NCI-H345 treated with DMSO at 0.1 percent for 48 hours (cell line): Measurements from ENCODE around the gene MCM9.

Experiments used
- DNase-seq: peaks from one replicate; lab custom pipeline; 2025; ENCODE audit not compliant: unreplicated experiment; lab: John Stamatoyannopoulos, UW

The MCM9 gene

DNA sequence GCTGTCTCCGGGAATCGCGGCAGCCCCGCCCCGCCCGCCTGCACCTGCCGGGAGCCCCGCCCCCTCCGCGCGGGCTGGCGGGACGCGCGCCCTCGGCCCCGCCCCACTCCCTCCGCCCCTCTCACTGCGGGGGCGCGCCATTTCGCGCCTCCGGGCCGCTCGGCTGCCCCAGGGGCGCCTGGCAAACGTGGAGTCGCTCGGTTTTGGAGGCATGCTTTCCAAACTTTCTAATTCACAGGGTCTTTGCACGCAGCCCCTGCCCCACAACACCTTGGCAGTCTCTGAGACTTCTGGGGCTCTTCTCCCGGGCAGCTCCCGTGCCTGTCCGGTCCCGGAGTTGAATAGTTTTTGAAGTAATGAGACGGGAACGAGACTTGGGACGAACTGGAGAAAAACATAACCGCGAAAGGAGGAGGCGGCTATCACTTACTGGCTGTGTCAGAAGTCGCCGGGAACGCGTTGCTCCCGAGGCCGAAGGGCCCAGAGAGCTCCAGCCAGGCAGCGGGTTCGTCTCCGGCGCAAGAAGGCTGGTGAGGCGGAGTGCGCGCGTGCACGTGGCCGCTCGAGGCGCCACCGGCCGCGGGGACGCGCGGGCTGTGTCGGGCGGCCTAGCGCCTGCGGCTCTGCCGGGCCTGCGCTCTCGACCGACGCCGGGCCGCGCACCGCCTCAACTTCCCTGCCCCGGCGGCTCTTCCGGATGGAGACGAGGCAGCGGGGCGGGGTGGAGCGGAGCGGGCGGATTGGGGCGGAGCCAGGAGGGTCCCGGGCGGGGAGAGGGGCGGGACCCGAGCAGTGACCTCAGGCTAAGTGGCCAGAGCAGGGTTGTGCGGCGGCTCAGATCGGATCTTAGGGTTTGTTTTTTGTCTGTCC is at the start of gene MCM9:
MCM9 (minus strand) TSS at position 699 of the 870 bp plus-strand sequence. CDS start 3,436 bp downstream, outside the sequence.
- peak; percentile 81 for DNase-seq

DNA sequence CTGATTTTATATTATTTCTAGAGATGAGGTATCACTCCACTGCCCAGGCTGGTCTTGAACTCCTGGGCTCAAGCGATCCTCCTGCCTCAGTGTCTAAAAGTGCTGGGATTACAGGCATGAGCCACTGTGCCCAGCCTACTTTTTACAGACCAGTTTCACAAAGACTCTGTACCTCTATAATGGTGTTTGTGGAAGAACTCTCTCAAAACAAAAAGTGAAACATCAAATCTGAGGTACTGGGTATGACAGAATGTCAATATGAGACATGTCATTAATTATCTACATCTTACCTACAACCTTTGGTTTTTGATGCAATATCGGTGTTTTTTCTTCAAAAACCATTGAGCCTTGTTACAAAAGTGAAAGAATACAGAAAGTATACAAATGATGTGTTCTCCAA is 49.4 kb upstream of the MCM9 start:
- DNase-seq: no peak

GRCh38 chr6:118982575-118982911 is 47.6 kb upstream of the MCM9 start:
- no peak for DNase-seq

- DNase-seq: no peak
These were observed 47.1 kb upstream of the MCM9 start for GRCh38 chr6:118981884-118982574.

DNA sequence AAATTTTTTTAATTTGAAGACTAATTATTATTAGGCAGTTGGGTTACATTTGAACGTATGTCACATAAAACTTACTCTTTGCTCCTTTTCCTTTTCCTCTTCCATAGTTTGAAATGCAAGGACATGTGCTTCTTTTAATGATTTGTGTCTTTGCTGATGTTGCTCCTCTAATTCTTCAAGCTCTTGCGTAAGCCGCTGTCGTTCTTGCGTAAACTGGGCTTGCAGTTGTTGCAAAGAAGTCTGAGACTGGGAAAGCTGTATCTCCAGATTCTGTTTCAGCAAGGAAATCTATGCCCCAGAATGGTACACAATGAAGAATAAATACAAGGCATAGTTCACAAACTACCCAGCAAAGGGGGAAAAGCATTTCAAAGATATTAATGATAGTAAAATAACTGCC is 45.1 kb upstream of the MCM9 start:
- no peak for DNase-seq

- no peak for DNase-seq
These were observed 39.8 kb upstream of the MCM9 start for GRCh38 chr6:118974790-118975189.

DNA sequence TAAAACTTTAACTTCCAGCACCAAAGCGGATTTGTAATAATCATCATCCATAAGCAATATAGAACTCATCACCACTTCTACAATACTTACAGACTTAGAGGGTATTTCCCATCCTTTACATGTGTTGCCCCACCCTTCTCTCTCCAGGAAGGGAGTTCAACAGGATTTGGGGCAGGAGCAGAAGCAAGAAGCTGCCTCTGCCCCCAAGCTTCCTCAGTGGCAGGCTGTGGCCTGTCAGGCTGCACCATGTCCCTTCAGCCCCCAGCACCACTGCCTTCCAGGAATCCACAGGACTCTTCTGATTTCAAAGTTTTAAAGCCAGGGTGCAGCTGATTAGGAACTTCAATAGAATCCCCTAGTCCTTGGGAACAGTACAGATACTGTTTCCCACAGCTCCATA is 36.7 kb upstream of the MCM9 start:
- DNase-seq: no peak

DNA sequence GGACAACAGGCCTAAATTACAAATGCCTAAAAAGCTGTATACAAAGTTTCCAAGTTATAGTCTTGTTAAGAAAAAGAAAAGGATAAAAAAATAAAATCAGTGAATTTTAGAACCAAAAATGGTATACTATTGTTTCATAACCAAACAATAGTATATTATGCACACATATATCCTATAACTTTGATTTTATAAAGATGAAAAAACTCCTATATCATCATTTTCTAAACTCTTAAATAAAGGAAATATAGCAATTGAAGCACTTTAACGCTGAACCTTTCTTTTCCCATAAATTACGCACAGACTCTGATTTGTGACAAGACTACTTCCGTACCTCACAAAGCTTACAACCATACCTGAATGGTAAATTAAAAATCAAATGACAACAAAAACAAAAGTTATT is 35.9 kb upstream of the MCM9 start:
- DNase-seq: no peak

GRCh38 chr6:118968416-118968815 is 33.5 kb upstream of the MCM9 start:
- no peak for DNase-seq

- no peak for DNase-seq
These were observed 32.3 kb upstream of the MCM9 start for GRCh38 chr6:118967239-118967638.

- no peak for DNase-seq
These were observed 30.9 kb upstream of the MCM9 start for GRCh38 chr6:118965843-118966370.

GRCh38 chr6:118965371-118965770 is 30.4 kb upstream of the MCM9 start:
- no peak for DNase-seq

GRCh38 chr6:118963003-118963402 is 28.0 kb upstream of the MCM9 start:
- DNase-seq: no peak

- peak; percentile 4 for DNase-seq
These were observed 24.9 kb upstream of the MCM9 start for GRCh38 chr6:118959903-118960302.

- no peak for DNase-seq
These were observed 18.4 kb upstream of the MCM9 start for GRCh38 chr6:118953391-118953790.

- DNase-seq: no peak
These were observed 17.7 kb upstream of the MCM9 start for GRCh38 chr6:118952683-118953082.

- no peak for DNase-seq
These were observed 10.3 kb upstream of the MCM9 start for GRCh38 chr6:118945217-118945616.

DNA sequence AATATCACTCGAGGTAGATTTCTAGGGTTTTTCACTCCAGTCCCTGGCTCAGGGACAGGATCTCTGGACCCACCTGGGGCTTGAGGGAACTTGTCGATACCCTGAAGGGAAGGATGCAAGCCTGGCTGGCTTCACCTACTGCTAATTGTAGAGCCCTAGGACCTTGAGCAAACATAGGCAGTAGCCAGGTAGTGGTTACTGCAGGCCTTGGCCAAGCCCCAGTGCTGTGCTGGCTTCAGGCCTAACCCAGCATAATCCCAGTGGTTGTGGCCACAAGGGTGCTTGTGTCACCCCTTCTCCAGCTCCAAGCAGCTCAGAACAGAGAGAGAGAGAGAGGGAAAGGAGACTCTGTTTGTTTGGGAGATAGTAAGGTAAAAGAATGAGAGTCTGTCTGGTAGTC is 5.8 kb upstream of the MCM9 start:
- DNase-seq: no peak

GRCh38 chr6:118939683-118940082 is 4.7 kb upstream of the MCM9 start:
- no peak for DNase-seq

GRCh38 chr6:118935978-118936703 is 1.2 kb upstream of the MCM9 start:
- no peak for DNase-seq

DNA sequence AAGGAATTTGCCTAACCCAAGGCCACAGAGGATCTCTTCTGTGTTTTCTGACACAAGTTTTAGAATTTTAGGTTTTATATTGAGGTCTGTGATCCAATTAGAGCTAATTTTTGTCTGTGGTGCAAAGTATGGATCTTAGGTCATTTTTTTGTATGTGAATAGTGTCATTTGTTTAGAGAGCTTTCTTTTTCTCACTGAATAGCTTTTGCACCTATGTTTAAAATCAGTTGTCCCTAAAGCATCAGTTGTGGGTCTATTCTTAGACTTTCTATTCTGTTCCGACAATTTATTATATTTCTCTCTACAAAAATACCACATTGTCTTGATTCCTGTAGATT is 341 bp upstream of the MCM9 start:
- no peak for DNase-seq
